H1 (cell line): Measurements from ENCODE around the gene NUP98. TPM values are rescaled to one million over a fixed set of nuclear protein-coding genes. Genes with fewer than 3 reads are reported as not detected.

Source experiments
- ASH2L ChIP-seq: fragments of 200-600, 300-600 bp; sonication (generic); IDR thresholded peaks from one replicate; pipeline ENCODE4 v1.7.1; 2017; ENCODE audit warnings: low read length
- CBX5 ChIP-seq: fragments of 300-800, 300-1000 bp; sonication (generic); IDR thresholded peaks from 2 replicates; pipeline ENCODE4 v1.7.1; 2016; ENCODE audit warnings: antibody characterized with exemption, low read length, low read depth
- CBX8 ChIP-seq: fragments of 300-800, 300-1000 bp; sonication (generic); IDR thresholded peaks from 2 replicates; pipeline ENCODE4 v1.7.1; 2016; ENCODE audit warnings: low read depth, low read length, borderline replicate concordance
- CEBPB ChIP-seq: IDR thresholded peaks from 2 replicates; pipeline ENCODE4 v1.6.1; 2012; ENCODE audit warnings: low read depth, low read length
- CHD1 ChIP-seq: IDR thresholded peaks from 2 replicates; pipeline ENCODE4 v1.6.1; 2012; ENCODE audit warnings: low read depth, low read length, improper control_type of control experiment
- CHD2 ChIP-seq: IDR thresholded peaks from 2 replicates; pipeline ENCODE4 v1.6.1; 2012; ENCODE audit warnings: low read length, improper control_type of control experiment
- CTBP2 ChIP-seq: IDR thresholded peaks from 2 replicates; pipeline ENCODE4 v1.7.0; 2011; ENCODE audit warnings: borderline replicate concordance, mild to moderate bottlenecking, moderate library complexity, mixed read lengths, low read length; ENCODE audit not compliant: insufficient read depth, insufficient read length
- EP300 ChIP-seq, 2 experiments: IDR thresholded peaks; 1 replicate in 1 of 2; 2 replicates in 1 of 2; pipeline ENCODE4 v1.6.1; 2011 to 2012; ENCODE audit warnings: low read depth in 2 of 2, low read length in 2 of 2, mild to moderate bottlenecking in 2 of 2, borderline replicate concordance in 1 of 2, inconsistent platforms in 1 of 2, moderate library complexity in 1 of 2
- FOSL1 ChIP-seq: IDR thresholded peaks from 2 replicates; pipeline ENCODE4 v1.6.1; 2011; ENCODE audit warnings: mild to moderate bottlenecking, low read depth, low read length, moderate library complexity; ENCODE audit not compliant: insufficient read depth
- GTF2F1 ChIP-seq: IDR thresholded peaks from 2 replicates; pipeline ENCODE4 v1.6.1; 2012; ENCODE audit warnings: low read depth, low read length, improper control_type of control experiment, borderline replicate concordance
- HDAC6 ChIP-seq: IDR thresholded peaks from one replicate; pipeline ENCODE4 v1.7.1; 2012; ENCODE audit warnings: low read depth, mild to moderate bottlenecking, inconsistent platforms, low read length, moderate library complexity
- JUND ChIP-seq: IDR thresholded peaks from 2 replicates; pipeline ENCODE4 v1.6.1; 2011; ENCODE audit warnings: mild to moderate bottlenecking, improper control_type of control experiment, low read length
- KDM1A ChIP-seq: fragments of 200-600, 300-600 bp; sonication (generic); IDR thresholded peaks from 2 replicates; pipeline ENCODE4 v1.7.1; 2016; ENCODE audit warnings: mild to moderate bottlenecking, low read length, borderline replicate concordance
- KDM4A ChIP-seq: IDR thresholded peaks from one replicate; pipeline ENCODE4 v1.7.1; 2012; ENCODE audit warnings: low read depth, mild to moderate bottlenecking, moderate library complexity, low read length, inconsistent platforms; ENCODE audit not compliant: severe bottlenecking
- NANOG ChIP-seq: IDR thresholded peaks from 2 replicates; pipeline ENCODE4 v1.6.1; 2011; ENCODE audit warnings: low read length, low read depth, mild to moderate bottlenecking, inconsistent platforms; ENCODE audit not compliant: insufficient read depth, poor library complexity, severe bottlenecking
- PHF8 ChIP-seq: fragments of 200-600 bp; sonication (generic); conservative IDR thresholded peaks from 2 replicates; pipeline ENCODE4 v1.7.1; 2012; ENCODE audit warnings: low read depth, mild to moderate bottlenecking, inconsistent platforms, low read length, moderate library complexity
- POU5F1 ChIP-seq: IDR thresholded peaks from 2 replicates; pipeline ENCODE4 v1.6.1; 2011; ENCODE audit warnings: low read depth, mild to moderate bottlenecking, low read length, moderate library complexity
- RBBP5 ChIP-seq: IDR thresholded peaks from 2 replicates; pipeline ENCODE4 v1.7.1; 2012; ENCODE audit warnings: low read depth, mild to moderate bottlenecking, inconsistent platforms, low read length, moderate library complexity, borderline replicate concordance
- RXRA ChIP-seq: IDR thresholded peaks from 2 replicates; pipeline ENCODE4 v1.6.1; 2011; ENCODE audit warnings: low read depth, mild to moderate bottlenecking, low read length, moderate library complexity; ENCODE audit not compliant: insufficient read depth
- SAP30 ChIP-seq: fragments of 300-600 bp; sonication (generic); IDR thresholded peaks from 2 replicates; pipeline ENCODE4 v1.7.1; 2012; ENCODE audit warnings: low read length, moderate library complexity, mild to moderate bottlenecking, inconsistent platforms; ENCODE audit not compliant: insufficient read depth, insufficient replicate concordance
- SIN3A ChIP-seq, 2 experiments: IDR thresholded peaks in 1 of 2; conservative IDR thresholded peaks in 1 of 2; 2 replicates each; pipeline ENCODE4 v1.6.1; 2011 to 2012; ENCODE audit warnings: low read length in 2 of 2, improper control_type of control experiment in 1 of 2, low read depth in 1 of 2, mild to moderate bottlenecking in 1 of 2
- SIRT6 ChIP-seq: IDR thresholded peaks from one replicate; pipeline ENCODE4 v1.7.1; 2012; ENCODE audit warnings: low read length, inconsistent platforms
- SUZ12 ChIP-seq: fragments of 200-600 bp; sonication (generic); IDR thresholded peaks from 2 replicates; pipeline ENCODE4 v1.6.1; 2012; ENCODE audit warnings: mild to moderate bottlenecking, inconsistent platforms, low read length, moderate library complexity, mixed read lengths
- YY1 ChIP-seq: IDR thresholded peaks from 2 replicates; pipeline ENCODE4 v1.6.1; 2011; ENCODE audit warnings: low read depth, mild to moderate bottlenecking, low read length
- polyA plus RNA-seq, 7 experiments: library from polyadenylated mRNA; depleted of rRNA in 3 of 7; stranded (reverse) in 5 of 7; unstranded in 2 of 7; fragments of >200 nt in 5 of 7; fragments of 200-250 nt in 2 of 7; gene quantifications; 1 replicate in 5 of 7; 2 replicates in 1 of 7; 4 replicates in 1 of 7; pipeline versions ENCODE4 v1.2.1 to v1.2.3, GENCODE V29; 2011 to 2013; ENCODE audit warnings: missing spikeins in 2 of 7, mixed read lengths in 2 of 7
- total RNA-seq: library from RNA; stranded (reverse); fragmentation: NEBNext Ultra II Directional; extraction: Animal tissue kit (Norgen Biotek cat#: 25700); gene quantifications from 2 replicates; pipeline ENCODE4 v1.2.1, GENCODE V29; 2021

Gene NUP98
- total and polyA plus RNA-seq, 2 of the 8 experiments (the other 6 are each of a cell fraction or from before 2014, with no cell fraction given), result 98.6 to 261 TPM

GRCh38 chr11:3824714-3825472, 27.5 kb upstream of the NUP98 start (continued):
- TF ChIP-seq KDM4A (no peak), CTBP2 (no peak), CHD1 (no peak), RXRA (no peak), SAP30 (no peak), NANOG (no peak), SUZ12 (no peak), EP300 (IDR thresholded peaks at IDR 0.05; ENCODE audit: borderline replicate concordance in 1 of 2, low read depth in 2 of 2, low read length in 2 of 2) (no peak), PHF8 (no peak), SIN3A (conservative IDR thresholded peaks at IDR 0.05 in 1 of 2, IDR thresholded peaks at IDR 0.05 in 1 of 2; ENCODE audit: low read depth in 1 of 2, low read length in 2 of 2) (peak in 1 of 2 experiments; percentile 55; a peak in 1 of 4 replicates), HDAC6 (no peak), CBX5 (no peak), ASH2L (no peak), CEBPB (no peak), POU5F1 (no peak), JUND (no peak), YY1 (0 out of 2 replicates have a peak, but pooled peaks have one; percentile 32), KDM1A (no peak), GTF2F1 (no peak), RBBP5 (no peak), CBX8 (no peak), FOSL1 (no peak), CHD2 (no peak), SIRT6 (no peak)
